Right ventricle myocardium superior (tissue), 1 donor: ENCODE results near the gene PRDX3. TPM values are rescaled to one million over a fixed set of nuclear protein-coding genes. Genes with fewer than 3 reads are reported as not detected.
"Not testable (repeated sequence)": the region's sequence is repeated elsewhere in the genome, so short reads cannot be mapped to it uniquely, and the experiment has no call there.

Source experiments
- ATAC-seq: fragments of 200-7000 bp; cut with Tn5 transposase; one replicate; pipeline ENCODE4 v1.9.1; 2020; ENCODE audit warnings: mild to moderate bottlenecking; ENCODE audit not compliant: poor library complexity
- DNase-seq: peaks from one replicate; pipeline ENCODE4 v3.0.0-alpha.2; 2020
- intact Hi-C: fragments of 100-400 bp; cut with DNase I; formaldehyde crosslinking; loops from one replicate; pipeline ENCODE4 v1.11.2; 2022
- total RNA-seq: library from RNA; stranded (reverse); fragmentation: NEBNext Ultra II Directional; extraction: Animal tissue kit (Norgen Biotek cat#: 25700); gene quantifications from one replicate; pipeline ENCODE4 v1.2.1, GENCODE V29; 2021
- donor health status: DM: no; HTN: yes; CAD: no; lungs with severe emphysema.

The PRDX3 gene
- total RNA-seq, 1 donor from 2014 or later, result 261 TPM

DNA sequence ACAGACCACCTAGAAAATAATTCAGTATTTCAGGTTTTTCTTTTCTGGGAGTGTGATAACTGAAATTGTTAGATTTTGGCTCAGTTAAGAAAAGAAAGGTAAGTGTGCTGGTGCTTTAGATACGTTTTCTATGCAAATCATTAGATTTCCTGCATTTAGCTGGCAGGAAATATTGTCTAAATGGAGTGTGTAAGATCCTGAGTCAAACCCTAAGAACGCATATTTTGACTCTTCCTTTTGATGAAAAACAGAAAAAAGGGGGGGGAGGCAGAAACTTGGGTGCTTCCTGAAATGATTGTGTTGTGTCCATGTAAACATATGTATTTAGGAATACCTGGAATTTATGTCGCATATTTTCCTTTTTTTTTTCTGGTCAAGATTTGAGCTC is 29.9 kb upstream of the PRDX3 start:
- ATAC-seq (no peak), DNase-seq (no peak)
- intact Hi-C loops, result loop anchor here (5.0 kb wide), 2 partner anchors 109 to 209 kb away; no protein-coding TSS in a partner anchor

DNA sequence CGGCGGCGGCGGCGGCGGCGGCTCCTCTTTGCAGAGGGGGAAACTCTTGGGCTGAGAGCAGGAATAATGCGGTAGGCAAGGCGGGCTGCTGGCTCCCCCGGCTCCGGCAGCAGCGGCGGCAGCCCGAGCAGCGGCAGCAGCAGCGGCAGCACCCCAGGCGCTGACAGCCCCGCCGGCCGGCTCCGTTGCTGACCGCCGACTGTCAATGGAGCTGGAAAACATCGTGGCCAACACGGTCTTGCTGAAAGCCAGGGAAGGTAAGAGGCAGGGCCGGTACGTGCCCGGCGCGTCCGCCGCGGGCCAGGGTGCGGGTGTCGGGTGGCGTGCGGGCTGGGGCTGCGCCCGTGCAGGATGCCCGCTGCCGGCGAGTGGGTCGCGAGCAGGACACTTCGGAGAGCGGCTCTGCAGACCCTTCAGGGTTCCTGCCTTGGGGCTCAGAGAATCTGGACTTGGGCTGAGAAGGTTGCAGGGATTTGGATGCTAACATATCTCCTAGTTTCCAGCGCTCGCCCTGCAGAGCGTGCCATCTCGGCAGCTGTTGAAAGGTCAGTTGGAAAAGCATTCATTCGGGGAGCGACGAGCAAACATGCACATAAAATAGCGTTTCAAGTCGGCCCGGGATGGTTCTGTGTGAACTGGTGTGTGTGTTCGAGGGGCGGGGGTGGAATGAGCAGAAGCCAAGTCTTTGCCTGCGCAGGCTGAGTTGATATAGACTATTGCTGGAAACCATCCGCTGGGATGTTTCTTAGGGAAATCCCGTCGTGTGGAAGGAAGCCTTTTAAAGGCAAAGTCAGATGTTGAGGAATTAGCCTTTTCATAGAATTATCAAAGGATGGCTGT is 29.3 kb upstream of the PRDX3 start:
- ATAC-seq, result peak; percentile 18
- DNase-seq, result peak; percentile 63
- intact Hi-C loops, result loop anchor here (5.0 kb wide), 2 partner anchors 109 to 209 kb away; no protein-coding TSS in a partner anchor

DNA sequence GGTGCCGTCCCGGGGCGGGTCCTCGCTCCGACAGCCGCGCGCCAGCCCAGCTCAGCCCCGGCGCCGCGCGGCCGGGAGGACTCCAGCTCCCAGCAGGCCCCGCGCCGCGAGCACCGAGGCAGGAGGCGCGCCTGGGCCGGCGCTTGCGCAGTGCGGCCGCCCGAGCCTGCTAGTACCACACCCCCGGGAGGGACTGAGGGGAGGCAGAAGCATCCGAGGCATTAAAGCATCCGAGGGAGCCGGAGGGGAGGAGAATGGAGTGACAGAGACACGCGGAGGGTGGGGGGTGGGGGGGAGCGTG is 28.7 kb upstream of the PRDX3 start, which contains the start of gene GRK5:
GRK5 (plus strand) TSS at position 206 of the 301 bp plus-strand sequence. CDS start 347 bp downstream, outside the sequence.
- DNase-seq (peak; percentile 97), ATAC-seq (peak; percentile 93)
- intact Hi-C loops, result loop anchor here (5.0 kb wide), 2 partner anchors 110 to 210 kb away; no protein-coding TSS in a partner anchor

DNA sequence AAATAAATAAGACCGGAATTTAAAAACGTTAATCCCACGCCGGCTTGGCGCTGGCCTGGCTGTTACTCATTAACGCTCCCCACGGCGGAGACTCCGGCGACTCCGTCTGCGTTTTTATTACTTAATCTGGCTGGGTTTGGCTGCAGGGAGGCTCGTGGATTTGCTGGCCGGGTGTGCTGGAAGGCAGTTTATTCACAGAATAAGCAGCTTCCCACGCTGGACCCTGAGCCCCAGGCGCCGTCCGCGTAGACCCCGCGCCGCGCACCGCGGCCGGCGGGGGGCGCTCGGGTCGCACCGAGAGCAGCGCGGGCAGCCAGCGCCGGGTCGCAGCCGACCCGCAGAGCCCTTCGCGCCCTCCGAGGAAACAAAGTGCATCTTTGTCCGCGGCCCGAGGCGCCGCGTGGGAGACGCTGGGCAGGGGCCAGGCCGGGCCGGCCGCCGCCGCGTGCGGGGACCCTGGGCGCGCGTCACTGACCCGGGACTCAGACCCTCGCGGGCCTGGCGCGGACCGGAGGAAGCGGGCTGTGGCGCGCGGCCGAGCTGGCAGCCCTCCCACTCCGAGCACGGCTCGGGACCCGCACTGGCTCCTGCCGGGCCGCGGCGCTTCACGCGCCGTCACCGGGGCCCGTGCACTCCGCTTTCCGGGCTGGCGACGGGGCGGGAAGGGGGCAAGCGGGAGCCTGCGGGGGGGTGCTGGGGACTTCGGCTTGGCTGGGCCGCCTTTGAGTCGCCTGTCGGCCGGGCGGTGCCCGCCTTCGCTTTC is 28.2 kb upstream of the PRDX3 start:
- ATAC-seq (peak; percentile 69), DNase-seq (peak; percentile 85)
- intact Hi-C loops, result loop anchor here (5.0 kb wide), 2 partner anchors 111 to 211 kb away; no protein-coding TSS in a partner anchor

DNA sequence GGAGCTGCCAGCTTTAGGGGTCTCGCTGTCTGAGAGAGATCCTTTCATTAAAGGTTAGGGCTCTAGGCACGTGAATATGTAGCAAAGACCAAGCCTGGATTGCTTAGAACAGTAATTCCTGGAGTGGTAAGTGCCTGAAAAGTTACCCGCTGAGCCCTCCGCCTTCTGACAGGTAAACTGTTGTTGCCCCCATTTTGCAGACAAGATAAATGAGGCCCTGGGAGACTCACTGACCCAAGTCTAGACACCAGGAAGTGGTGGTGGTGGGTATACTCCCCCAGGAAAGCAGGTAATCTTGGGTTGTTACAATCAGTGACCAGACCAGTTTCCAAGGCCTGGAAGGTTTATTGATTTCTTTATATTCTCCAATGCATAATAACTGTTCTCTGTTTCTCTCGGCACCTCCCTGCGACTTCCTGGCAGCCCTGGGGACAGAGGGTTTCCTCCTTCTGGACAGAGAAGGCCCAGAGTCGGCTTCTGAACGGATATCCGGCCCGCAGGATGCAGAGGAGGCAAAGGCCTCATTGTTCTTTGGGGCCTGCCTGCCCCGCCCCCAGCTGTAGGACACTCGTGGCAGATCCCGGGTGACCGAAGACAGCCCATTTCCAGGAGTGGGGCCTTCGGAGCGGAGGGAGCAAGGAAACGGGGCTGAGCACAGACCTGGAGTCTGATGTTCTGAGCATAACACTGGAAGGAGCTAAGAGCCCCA is 27.4 kb upstream of the PRDX3 start:
- DNase-seq, result peak; percentile 90
- intact Hi-C loops, result loop anchor here (5.0 kb wide), 2 partner anchors 111 to 211 kb away; no protein-coding TSS in a partner anchor
- ATAC-seq, result peak; percentile 27

DNA sequence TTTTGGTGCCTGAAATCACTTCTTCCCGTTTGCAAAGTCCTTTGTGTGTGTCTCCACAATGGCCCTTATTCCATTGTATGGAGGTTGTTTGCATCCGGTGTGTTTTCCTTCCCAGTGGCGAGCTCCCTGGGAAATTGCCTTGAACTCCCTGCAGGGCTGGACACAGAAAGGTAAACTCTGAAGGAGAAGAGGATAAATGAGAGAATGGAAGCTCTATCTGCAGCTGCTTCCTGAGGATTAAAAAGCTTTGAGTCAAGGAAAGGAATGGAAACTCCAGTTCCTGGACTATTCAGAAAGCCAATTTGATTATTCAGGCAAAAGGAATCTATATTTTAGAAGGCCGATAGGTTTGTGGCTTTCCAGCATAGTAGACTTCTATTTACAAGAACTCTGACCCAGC is 24.4 kb upstream of the PRDX3 start:
- intact Hi-C loops, result no loop called here
- DNase-seq (no peak), ATAC-seq (no peak)

DNA sequence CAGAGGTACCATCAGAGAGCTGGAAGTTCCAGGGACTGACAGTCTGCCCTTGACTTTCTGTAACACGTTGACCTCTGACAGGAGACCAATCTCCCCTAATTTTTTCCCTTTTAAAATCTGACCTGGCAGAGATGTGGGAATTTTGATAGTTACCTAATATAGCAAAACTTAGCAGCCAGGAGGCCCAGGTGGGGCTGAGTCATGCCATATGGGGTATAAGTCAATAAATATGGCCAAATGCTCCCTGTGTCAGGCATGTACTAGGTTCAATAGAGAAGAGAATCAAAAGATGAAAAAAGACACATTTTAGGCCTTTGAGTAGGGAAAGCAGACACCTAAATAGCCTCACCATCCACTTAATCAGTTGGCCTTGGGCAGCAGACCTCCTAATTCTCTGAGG is 22.6 kb upstream of the PRDX3 start:
- no peak for ATAC-seq

DNA sequence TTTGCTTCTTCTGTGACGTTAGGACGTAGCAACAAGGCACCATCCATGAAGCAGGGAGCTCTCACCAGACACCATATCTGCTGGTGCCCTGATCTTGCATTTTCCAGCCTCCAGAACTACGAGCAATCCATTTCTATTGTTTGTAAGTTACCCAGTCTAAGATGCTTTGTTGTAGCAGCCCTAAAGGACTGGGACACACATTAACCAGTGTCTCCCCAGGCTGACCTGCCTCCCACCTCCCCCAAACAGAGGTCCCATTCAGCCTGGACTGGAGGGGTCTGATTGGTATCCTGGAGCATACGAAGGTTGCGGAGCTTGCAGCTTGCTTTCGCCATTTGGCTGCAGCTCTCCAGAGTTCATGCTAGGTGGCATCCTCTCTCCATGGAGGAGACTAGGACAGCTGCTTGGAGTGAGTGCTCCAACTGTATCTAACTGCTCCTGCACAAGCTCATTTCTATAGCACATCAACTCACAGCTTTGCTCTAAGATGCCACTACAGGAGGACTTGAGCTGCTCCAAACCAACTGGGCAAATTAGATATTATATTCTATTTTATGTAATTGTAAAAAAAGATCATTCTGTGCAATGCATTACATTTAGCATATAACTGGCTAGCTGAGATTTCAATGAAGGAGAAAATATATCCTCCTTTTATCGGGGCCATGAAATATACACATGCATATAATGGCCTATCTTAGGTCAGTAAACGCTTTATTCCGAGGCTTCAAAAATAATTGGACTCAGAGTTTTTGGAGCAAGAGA is 20.8 kb upstream of the PRDX3 start:
- peak; percentile 97 for ATAC-seq
- peak; percentile 54 for DNase-seq
- intact Hi-C loops, result loop anchor here (2.0 kb wide), 1 partner anchor 245 kb away; no protein-coding TSS in a partner anchor

More for the DNA sequence above, 22.6 kb upstream of the PRDX3 start:
- no peak for DNase-seq
- intact Hi-C loops, result no loop called here

DNA sequence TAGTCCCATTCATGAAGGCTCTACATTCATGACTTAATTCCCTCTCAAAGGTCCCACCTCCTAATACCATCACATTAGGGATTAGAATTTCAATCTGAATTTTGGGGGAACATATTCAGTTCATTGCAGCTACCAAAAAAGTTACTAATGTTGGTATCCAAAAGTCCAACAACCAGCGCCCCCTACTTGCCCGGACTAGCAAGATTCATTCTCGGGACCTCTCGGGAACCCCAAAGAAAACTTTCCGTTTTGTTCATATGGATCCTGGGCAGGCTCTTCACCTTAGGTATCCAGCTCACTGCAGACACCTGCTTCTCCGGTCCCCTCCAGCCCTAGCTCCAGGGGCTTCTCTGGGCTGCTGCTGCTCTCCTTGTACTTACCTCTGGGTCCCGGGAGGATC is 19.8 kb upstream of the PRDX3 start:
- ATAC-seq, result no peak
- intact Hi-C loops, result loop anchor here (2.0 kb wide), 1 partner anchor 246 kb away; no protein-coding TSS in a partner anchor
- no peak for DNase-seq

DNA sequence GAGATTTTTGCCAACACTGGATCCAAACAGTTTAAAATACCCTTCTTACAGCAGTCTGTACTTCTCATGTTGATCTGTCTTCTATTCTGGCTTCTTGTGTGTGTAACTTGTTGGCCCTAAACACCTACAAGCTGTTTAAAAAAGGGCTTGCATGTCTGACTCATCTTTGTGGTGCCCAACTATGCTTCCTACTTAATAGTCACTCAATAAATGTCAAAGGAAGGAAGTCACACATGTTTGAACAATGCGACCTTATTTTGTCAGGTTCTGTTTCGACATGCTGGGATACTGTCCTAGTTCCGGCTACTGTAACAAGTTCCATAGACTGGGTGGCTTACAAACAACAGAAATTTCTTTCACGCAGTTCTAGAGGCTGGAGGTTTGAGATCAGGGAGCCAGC is 19.3 kb upstream of the PRDX3 start:
- ATAC-seq (no peak), DNase-seq (no peak)
- intact Hi-C loops, result loop anchor here (2.0 kb wide), 1 partner anchor 247 kb away; no protein-coding TSS in a partner anchor

DNA sequence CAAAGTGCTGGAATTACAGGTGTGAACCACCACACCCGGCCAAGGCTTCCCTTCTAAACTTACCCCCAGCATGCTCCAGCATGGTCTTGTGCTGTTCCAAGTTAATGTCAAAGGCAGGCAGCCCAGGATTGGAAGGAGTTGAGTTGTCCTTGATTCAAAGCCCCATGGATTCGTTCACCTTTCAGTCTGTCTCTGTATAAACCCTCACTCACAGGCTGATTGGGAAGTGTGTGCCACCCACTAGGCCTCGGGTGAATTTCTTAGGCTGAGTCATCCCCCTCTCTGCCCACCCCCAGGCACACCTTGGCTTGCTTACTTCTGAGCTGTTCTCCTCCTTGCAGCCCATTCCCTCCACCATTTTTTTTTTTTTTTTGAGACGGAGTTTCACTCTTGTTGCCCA is 13.3 kb upstream of the PRDX3 start:
- DNase-seq (no peak), ATAC-seq (no peak)
- intact Hi-C loops, result no loop called here

DNA sequence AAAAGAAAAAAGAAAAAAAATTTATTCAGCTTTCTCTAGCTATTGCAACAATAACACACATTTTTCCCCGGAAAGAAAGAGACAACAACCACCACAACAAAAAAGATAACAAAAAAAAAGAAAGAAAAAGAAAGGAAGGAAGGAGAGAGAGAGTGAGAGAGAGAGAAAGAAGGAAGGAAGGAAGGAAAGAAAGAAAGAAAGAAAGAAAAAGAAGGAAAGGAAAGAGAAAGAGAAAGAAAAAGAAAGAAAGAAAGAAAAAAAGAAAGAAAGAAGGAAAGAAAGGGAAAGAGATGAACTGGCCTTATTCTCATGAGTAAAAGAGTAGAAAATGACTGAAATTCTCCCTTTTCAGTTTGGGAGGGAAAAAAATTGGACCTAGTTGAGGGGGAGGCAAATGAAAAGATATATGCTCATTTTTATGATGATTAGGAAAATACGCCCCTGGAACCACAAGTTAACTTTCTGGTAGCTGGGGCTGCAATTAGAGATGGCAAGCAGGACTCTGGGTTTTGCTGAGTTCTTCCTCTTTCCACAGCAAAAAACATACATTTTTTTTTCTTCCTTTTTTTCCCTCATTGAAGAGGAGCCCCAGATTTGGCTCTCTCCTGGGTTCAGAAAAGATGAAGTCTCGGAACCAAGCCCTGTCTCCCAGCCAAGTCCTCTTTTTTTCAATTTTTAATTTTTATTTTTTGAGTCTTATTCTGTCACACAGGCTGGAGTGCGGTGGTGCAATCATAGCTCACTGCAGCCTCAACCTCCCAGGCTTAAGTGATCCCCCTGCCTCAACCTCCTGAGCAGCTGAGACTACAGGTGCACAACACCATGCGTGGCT is 12.6 kb upstream of the PRDX3 start:
- intact Hi-C loops, result no loop called here
- DNase-seq, result no peak
- no peak for ATAC-seq

DNA sequence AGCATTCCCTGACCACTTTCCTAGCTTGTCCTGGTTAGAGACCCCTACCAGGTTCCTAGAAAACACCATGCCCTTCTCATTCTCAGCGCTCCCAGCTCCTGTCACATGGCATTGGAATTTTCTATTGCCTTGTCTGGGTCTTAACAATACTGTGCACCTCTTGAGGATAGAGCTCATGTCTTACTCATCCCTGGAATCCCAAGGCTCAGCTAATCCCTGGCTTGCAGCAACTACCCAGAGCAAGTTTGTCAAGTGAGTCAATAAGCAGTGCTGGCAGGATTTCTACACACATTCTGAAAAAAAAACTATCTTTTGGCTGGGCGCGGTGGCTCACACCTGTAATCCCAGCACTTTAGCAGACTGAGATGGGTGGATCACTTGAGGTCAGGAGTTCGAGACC is 11.7 kb upstream of the PRDX3 start:
- ATAC-seq, result no peak
- intact Hi-C loops, result no loop called here
- DNase-seq, result no peak

DNA sequence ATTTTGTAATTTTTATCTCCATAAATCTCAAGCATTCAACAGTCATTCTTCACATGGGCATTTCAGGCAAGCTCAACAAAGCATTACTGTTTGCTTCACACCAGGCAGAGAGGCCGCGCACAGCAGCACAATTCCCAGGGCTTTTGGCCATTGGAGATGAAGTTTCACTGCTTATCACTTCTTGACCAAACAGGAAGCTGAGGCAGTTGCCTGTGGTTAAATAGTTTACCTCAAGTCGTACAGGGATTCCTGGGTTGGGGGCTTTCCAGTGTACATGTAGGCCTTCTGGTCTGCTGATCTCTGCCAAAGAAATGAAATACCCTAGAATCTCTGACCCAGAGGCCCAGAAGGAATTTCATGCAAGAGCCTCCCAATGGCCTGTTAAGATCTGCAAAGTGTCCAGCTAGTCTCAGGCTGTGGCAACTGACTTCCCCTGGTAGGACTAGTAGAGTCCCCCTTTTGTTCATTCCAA is 11.2 kb upstream of the PRDX3 start:
- DNase-seq (no peak), ATAC-seq (no peak)
- intact Hi-C loops, result no loop called here

DNA sequence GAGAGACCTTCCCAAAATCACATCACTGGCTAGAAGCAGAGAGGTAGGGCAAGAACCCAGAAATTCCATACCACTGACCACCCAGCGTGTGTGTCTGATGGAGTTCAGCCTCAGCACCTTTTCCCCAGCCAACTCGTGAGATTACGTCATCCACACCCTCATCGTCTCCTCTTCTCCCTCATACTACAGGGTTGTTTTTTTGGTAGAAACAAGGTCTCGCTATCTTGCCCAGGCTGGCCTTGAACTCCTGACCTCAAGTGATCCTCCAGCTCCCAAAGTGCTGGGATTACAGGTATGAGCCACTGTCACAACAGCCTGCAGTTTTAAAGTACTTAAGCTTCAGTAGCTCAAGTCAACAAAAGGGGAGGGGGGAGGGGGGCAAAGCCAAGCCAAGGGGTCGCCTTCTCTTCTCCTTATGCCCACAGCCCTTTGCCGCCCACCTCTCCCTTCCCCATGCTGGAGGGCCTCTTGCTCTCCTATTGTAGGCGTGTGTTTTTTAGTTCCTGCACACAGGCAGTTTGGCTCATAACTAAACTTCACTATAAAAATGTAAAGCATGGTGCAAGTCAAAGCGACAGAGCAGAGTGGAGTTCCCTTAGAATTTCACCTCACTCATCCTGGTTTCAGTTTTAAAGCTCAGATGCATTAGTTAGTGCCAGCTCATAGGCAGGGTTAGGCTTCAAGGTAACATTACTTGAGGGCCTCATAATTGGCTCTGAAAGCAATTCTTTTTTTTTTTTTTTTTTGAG is 5.2 kb upstream of the PRDX3 start:
- no peak for DNase-seq
- intact Hi-C loops, result no loop called here
- no peak for ATAC-seq

DNA sequence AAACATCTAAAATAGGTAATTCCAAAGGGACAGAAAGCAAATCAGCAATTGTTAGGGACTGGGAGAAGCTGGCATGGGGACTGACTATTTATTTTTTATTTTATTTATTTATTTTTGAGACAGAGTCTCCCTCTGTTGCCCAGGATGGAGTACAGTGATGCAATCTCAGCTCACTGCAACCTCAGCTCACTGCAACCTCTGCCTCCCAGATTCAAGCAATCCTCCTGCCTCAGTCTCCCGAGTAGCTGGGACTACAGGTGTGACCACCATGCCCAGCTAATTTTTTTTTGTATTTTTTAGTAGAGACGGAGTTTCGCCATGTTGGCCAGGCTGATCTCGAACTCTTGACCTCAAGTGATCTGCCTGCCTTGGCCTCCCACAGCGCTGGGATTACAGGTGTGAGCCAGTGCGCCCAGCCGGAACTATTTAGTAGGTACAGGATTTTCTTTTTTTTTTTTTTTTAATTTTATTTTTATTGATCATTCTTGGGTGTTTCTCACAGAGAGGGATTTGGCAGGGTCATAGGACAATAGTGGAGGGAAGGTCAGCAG is 2.3 kb upstream of the PRDX3 start:
- DNase-seq, ATAC-seq, intact Hi-C loops: not testable (repeated sequence)
